ENCODE measurements around the gene FXYD2. TPM values are rescaled to one million over a fixed set of nuclear protein-coding genes. Genes with fewer than 3 reads are reported as not detected.
"Not testable (repeated sequence)": the region's sequence is repeated elsewhere in the genome, so short reads cannot be mapped to it uniquely, and the experiment has no call there.

Gene FXYD2
- total and polyA plus RNA-seq, 7 experiments from 2014 or later: 3.1 to 25.6 (median 5.6) TPM

GRCh38 chr11:117870103-117870952, 45.8 kb upstream of the FXYD2 start:
- H3K27me3 ChIP-seq (ENCODE audit: control insufficient read depth in 2 of 2, insufficient read depth in 2 of 2, low read length in 2 of 2): peaks cover 5 to 12% of the 10 kb centered on the region in 2 donors
- no peaks in the 10 kb centered on the region for H3K9me3 Mint-ChIP-seq
- CTCF ChIA-PET: interaction anchor here (0.7 kb wide), 1 partner anchor 34 kb away, joined by 3 read pairs; no protein-coding TSS in a partner anchor

DNA sequence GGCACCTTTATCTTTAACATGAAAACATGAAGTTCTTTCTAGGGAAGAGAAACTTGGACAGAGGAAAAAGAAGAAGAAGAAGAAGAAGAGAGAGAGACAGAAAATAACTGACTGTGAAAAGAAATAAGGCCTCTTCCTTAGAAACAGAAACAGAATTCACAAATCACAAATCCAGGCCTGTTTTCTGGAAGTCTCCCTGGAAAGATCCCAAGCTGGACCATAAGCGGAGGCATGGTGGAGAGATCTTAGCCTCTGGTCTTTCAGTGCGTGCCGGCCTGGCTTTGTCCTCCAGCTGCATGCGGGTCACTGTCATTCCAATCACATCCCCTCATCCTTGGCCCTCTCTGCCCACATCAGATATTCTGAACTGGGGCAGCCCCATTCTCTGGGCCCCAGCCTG, 45.1 kb upstream of the FXYD2 start:
- no peaks in the 10 kb centered on the region for H3K9me3 ChIP-seq (ENCODE audit: control insufficient read depth in 2 of 3, low read length in 3 of 3)
- intact Hi-C loops (cut with micrococcal nuclease): no loop called here
- H3K36me3 Mint-ChIP-seq: no peaks in the 10 kb centered on the region
- H3K27me3 Mint-ChIP-seq: peaks cover 19 to 31% (median 29%) of the 10 kb centered on the region in 5 donors
- H3K36me3 ChIP-seq (ENCODE audit: control insufficient read depth in 2 of 3, insufficient read depth in 3 of 3, low read length in 3 of 3): no peaks in the 10 kb centered on the region
- CTCF ChIA-PET: no interaction called here
- ATAC-seq (no peak), DNase-seq (no peak)
- POLR2A ChIA-PET: no interaction called here
- H3K9me3 Mint-ChIP-seq: peaks cover 0 to 2% (median 0%) of the 10 kb centered on the region in 11 donors
- H3K4me3 Mint-ChIP-seq: no peak overlapping the region
- H3K4me3 ChIP-seq (ENCODE audit: low read length): no peak overlapping the region
- H3K27me3 ChIP-seq (ENCODE audit: control insufficient read depth in 2 of 2, insufficient read depth in 2 of 2, low read length in 2 of 2): peaks cover 0 to 5% of the 10 kb centered on the region in 2 donors
- H3K4me1 Mint-ChIP-seq: peaks cover 6 to 15% (median 10%) of the 10 kb centered on the region in 7 donors
- peaks cover 0 to 12% of the 10 kb centered on the region in 2 donors for H3K4me1 ChIP-seq (ENCODE audit: control insufficient read depth in 2 of 2, insufficient read depth in 2 of 2, low read length in 2 of 2)
- no peak overlapping the region for H3K27ac Mint-ChIP-seq
- H3K27ac ChIP-seq (ENCODE audit: low read depth, low read length): no peak overlapping the region

More at GRCh38 chr11:117870103-117870952, 45.8 kb upstream of the FXYD2 start:
- peaks cover 5 to 19% of the 10 kb centered on the region in 2 donors for H3K4me1 ChIP-seq (ENCODE audit: control insufficient read depth in 2 of 2, insufficient read depth in 2 of 2, low read length in 2 of 2)
- no peak overlapping the region for H3K4me3 Mint-ChIP-seq
- no peaks in the 10 kb centered on the region for H3K9me3 ChIP-seq (ENCODE audit: control insufficient read depth in 2 of 3, low read length in 3 of 3)
- intact Hi-C loops (cut with micrococcal nuclease): no loop called here
- DNase-seq: no peak
- no peak for ATAC-seq
- H3K27ac ChIP-seq (ENCODE audit: low read depth, low read length): no peak overlapping the region
- no peak overlapping the region for H3K27ac Mint-ChIP-seq
- H3K36me3 Mint-ChIP-seq: peaks cover 0 to 4% (median 0%) of the 10 kb centered on the region in 5 donors
- no peaks in the 10 kb centered on the region for H3K36me3 ChIP-seq (ENCODE audit: control insufficient read depth in 2 of 3, insufficient read depth in 3 of 3, low read length in 3 of 3)
- H3K27me3 Mint-ChIP-seq: peaks cover 24 to 38% (median 33%) of the 10 kb centered on the region in 5 donors
- POLR2A ChIA-PET: no interaction called here
- peaks cover 11 to 21% (median 15%) of the 10 kb centered on the region in 7 donors for H3K4me1 Mint-ChIP-seq
- no peak overlapping the region for H3K4me3 ChIP-seq (ENCODE audit: low read length)

DNA sequence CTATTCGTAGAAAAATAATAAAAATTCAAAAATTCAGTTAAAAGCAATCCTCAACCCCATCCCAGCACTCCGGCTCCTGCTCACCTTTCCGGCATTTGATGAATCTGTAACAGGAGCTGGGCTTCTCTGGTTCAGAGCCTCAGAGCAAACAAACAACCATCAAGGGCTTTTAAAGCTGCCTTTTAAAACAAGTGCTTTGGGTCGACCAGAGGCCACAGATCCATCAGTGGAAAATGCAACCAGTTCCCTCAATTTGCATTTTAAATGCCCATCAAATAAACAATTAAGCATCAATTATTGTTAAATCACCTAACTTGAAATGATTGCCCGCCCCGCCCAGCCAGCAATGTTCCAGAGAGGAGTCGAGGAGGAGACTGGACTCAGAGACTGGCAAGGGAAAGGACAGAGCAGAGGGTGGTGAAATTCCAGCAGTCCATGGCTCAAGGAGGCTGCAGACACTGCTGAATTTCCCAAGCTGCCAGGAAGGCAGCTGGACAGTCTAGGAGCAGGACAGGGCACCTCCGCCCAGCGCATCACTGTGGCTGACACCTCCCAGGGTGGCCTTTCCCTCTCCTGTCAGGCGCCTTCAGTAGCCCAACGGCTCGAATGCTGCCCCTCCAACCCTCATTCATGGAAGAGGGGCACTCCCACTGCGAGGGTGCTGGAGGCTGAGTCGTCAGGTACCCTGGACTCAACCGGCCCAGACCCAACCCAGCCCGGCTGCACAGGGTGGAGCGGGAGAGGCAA, 44.4 kb upstream of the FXYD2 start:
- no peaks in the 10 kb centered on the region for H3K9me3 ChIP-seq (ENCODE audit: control insufficient read depth in 2 of 3, low read length in 3 of 3)
- peaks cover 14 to 27% (median 24%) of the 10 kb centered on the region in 5 donors for H3K27me3 Mint-ChIP-seq
- peaks cover 0 to 2% (median 0%) of the 10 kb centered on the region in 11 donors for H3K9me3 Mint-ChIP-seq
- CTCF ChIA-PET: no interaction called here
- H3K4me3 Mint-ChIP-seq: no peak overlapping the region
- peaks cover 4 to 10% (median 7%) of the 10 kb centered on the region in 7 donors for H3K4me1 Mint-ChIP-seq
- H3K36me3 Mint-ChIP-seq: no peaks in the 10 kb centered on the region
- H3K4me1 ChIP-seq (ENCODE audit: control insufficient read depth in 2 of 2, insufficient read depth in 2 of 2, low read length in 2 of 2): peaks cover 0 to 6% of the 10 kb centered on the region in 2 donors
- ATAC-seq: no peak
- DNase-seq: no peak
- H3K4me3 ChIP-seq (ENCODE audit: low read length): no peak overlapping the region
- intact Hi-C loops (cut with micrococcal nuclease): no loop called here
- H3K27ac ChIP-seq (ENCODE audit: low read depth, low read length): no peak overlapping the region
- H3K27ac Mint-ChIP-seq: no peak overlapping the region
- peaks cover 0 to 3% of the 10 kb centered on the region in 2 donors for H3K27me3 ChIP-seq (ENCODE audit: control insufficient read depth in 2 of 2, insufficient read depth in 2 of 2, low read length in 2 of 2)
- H3K36me3 ChIP-seq (ENCODE audit: control insufficient read depth in 2 of 3, insufficient read depth in 3 of 3, low read length in 3 of 3): no peaks in the 10 kb centered on the region
- POLR2A ChIA-PET: no interaction called here

DNA sequence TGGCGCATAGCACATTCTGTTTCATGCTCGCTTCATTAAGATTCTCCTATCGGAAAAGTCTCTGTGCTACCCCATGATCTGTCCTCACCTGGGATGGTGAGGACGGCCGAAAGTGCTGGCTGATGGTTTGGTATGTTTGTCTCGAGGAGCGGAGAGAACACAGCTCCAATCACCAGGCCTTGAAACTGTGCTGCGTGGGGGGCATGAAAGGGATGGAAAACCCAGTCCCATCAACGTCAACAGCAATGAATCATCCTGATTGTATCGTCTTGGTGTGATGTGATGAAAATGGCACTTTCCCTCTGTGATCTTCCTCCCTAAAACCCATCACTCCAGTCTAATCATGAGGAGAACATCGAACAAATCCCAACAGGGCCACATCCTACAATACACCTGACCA, 43.5 kb upstream of the FXYD2 start:
- no peaks in the 10 kb centered on the region for H3K36me3 Mint-ChIP-seq
- peaks cover 5 to 29% (median 15%) of the 10 kb centered on the region in 5 donors for H3K27me3 Mint-ChIP-seq
- no peak overlapping the region for H3K4me3 ChIP-seq (ENCODE audit: low read length)
- CTCF ChIA-PET: no interaction called here
- no peak for DNase-seq
- peaks cover 0 to 5% (median 2%) of the 10 kb centered on the region in 7 donors for H3K4me1 Mint-ChIP-seq
- intact Hi-C loops (cut with micrococcal nuclease): no loop called here
- no peaks in the 10 kb centered on the region for H3K9me3 ChIP-seq (ENCODE audit: control insufficient read depth in 2 of 3, low read length in 3 of 3)
- H3K9me3 Mint-ChIP-seq: peaks cover 0 to 2% (median 0%) of the 10 kb centered on the region in 11 donors
- no peaks in the 10 kb centered on the region for H3K36me3 ChIP-seq (ENCODE audit: control insufficient read depth in 2 of 3, insufficient read depth in 3 of 3, low read length in 3 of 3)
- H3K27ac ChIP-seq (ENCODE audit: low read depth, low read length): no peak overlapping the region
- POLR2A ChIA-PET: no interaction called here
- no peak for ATAC-seq
- no peak overlapping the region for H3K27ac Mint-ChIP-seq
- H3K27me3 ChIP-seq (ENCODE audit: control insufficient read depth in 2 of 2, insufficient read depth in 2 of 2, low read length in 2 of 2): no peaks in the 10 kb centered on the region
- H3K4me3 Mint-ChIP-seq: no peak overlapping the region
- no peaks in the 10 kb centered on the region for H3K4me1 ChIP-seq (ENCODE audit: control insufficient read depth in 2 of 2, insufficient read depth in 2 of 2, low read length in 2 of 2)

DNA sequence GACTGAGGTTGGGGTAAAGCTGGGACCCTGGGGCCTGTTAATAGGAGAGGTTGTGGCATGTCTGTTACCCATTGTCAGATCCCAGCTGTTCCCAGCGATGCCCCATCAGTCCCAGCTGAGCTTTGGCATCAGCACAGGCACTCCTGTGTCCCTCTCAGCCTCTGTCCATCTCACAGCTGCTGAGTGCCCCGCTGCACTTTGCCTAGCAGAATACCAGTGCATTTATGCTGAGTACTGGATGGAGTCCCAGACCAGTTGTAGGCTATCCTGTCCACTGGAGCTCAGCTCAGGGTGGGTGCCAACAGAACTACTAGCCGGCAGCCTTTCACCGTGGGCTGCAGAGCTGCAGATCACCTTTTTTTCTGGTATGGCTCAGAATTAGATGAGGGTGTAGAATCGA, 42.0 kb upstream of the FXYD2 start:
- Mint-ChIP-seq H3K27ac (no peak overlapping the region), H3K27me3 (peaks cover 0 to 25% (median 2%) of the 10 kb centered on the region in 5 donors), H3K4me1 (peaks cover 0 to 6% (median 0%) of the 10 kb centered on the region in 7 donors), H3K36me3 (no peaks in the 10 kb centered on the region), H3K4me3 (no peak overlapping the region), H3K9me3 (peaks cover 0 to 2% (median 0%) of the 10 kb centered on the region in 11 donors)
- Histone ChIP-seq H3K36me3 (ENCODE audit: control insufficient read depth in 2 of 3, insufficient read depth in 3 of 3, low read length in 3 of 3) (no peaks in the 10 kb centered on the region), H3K27me3 (ENCODE audit: control insufficient read depth in 2 of 2, insufficient read depth in 2 of 2, low read length in 2 of 2) (no peaks in the 10 kb centered on the region), H3K4me3 (ENCODE audit: low read length) (no peak overlapping the region), H3K9me3 (ENCODE audit: control insufficient read depth in 2 of 3, low read length in 3 of 3) (no peaks in the 10 kb centered on the region), H3K4me1 (ENCODE audit: control insufficient read depth in 2 of 2, insufficient read depth in 2 of 2, low read length in 2 of 2) (no peaks in the 10 kb centered on the region), H3K27ac (ENCODE audit: low read depth, low read length) (no peak overlapping the region)
- DNase-seq: no peak
- ATAC-seq: no peak
- ChIA-PET POLR2A (no interaction called here), CTCF (no interaction called here)
- intact Hi-C loops (cut with micrococcal nuclease): no loop called here

DNA sequence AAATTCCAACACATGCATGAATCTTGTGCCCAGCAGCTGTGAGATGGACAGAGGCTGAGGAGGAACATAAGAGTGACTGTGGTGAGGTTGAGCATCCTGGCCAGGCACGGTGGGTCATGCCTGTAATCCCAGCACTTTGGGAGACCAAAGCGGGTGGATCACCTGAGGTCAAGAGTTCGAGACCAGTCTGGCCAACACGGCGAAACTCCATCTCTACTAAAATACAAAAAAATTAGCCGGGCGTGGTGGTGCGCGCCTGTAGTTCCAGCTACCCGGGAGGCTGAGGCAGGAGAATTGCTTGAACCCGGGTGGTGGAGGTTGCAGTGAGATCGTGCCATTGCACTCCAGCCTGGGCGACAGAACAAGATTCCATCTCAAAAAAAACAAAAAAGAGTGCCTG, 41.0 kb upstream of the FXYD2 start:
- ATAC-seq; H3K4me1 Mint-ChIP-seq; H3K36me3 Mint-ChIP-seq; H3K36me3 ChIP-seq (ENCODE audit: control insufficient read depth in 2 of 3, insufficient read depth in 3 of 3, low read length in 3 of 3); CTCF ChIA-PET; intact Hi-C loops (cut with micrococcal nuclease); H3K27me3 ChIP-seq (ENCODE audit: control insufficient read depth in 2 of 2, insufficient read depth in 2 of 2, low read length in 2 of 2); H3K27ac ChIP-seq (ENCODE audit: low read depth, low read length); H3K9me3 ChIP-seq (ENCODE audit: control insufficient read depth in 2 of 3, low read length in 3 of 3); POLR2A ChIA-PET; H3K4me3 ChIP-seq (ENCODE audit: low read length); H3K4me3 Mint-ChIP-seq; H3K27ac Mint-ChIP-seq; DNase-seq; H3K4me1 ChIP-seq (ENCODE audit: control insufficient read depth in 2 of 2, insufficient read depth in 2 of 2, low read length in 2 of 2); H3K9me3 Mint-ChIP-seq: not testable (repeated sequence)
- peaks cover 0 to 25% (median 2%) of the 10 kb centered on the region in 5 donors for H3K27me3 Mint-ChIP-seq

Data from naive thymus-derived CD4-positive, alpha-beta T cell (primary cell).